SK-N-SH (cell line): ENCODE results near the gene ZNF317. TPM values are rescaled to one million over a fixed set of nuclear protein-coding genes. Genes with fewer than 3 reads are reported as not detected.

Experiments used
- CTCF ChIA-PET: fragments of 300-600, 350-600 bp; formaldehyde crosslinking; extraction: SDS; loops from one replicate; lab custom pipeline; 2021; lab: Yijun Ruan, JAX
- POLR2A ChIA-PET: fragments of 350-600 bp; sonication (Branson Sonifier 250); formaldehyde crosslinking; extraction: SDS; loops from one replicate; lab custom pipeline; 2020; ENCODE audit warnings: antibody characterized with exemption, inconsistent platforms; lab: Yijun Ruan, JAX
- DNase-seq: peaks from one replicate; pipeline ENCODE4 v3.0.0; 2012
- H2AFZ ChIP-seq: fragments of 200-600 bp; sonication (generic); 2 replicates; pipeline ENCODE4 v1.8.1; 2016; ENCODE audit warnings: antibody characterized with exemption, mild to moderate bottlenecking, low read depth
- H3F3A ChIP-seq: fragments of 200-600 bp; sonication (generic); replicated peaks from 2 replicates; pipeline ENCODE3; 2016; ENCODE audit warnings: antibody characterized with exemption, mild to moderate bottlenecking; ENCODE audit not compliant: insufficient read depth
- H3K27ac ChIP-seq, 2 experiments: fragments of 200-500 bp in 1 of 2; fragments of 200-600 bp in 1 of 2; sonication (Bioruptor generic) in 1 of 2; sonication (generic), shearing (Covaris generic) in 1 of 2; 2 replicates each; pipeline versions ENCODE4 v1.5.1 to v1.6.1; 2014 to 2016; ENCODE audit warnings: low read depth in 2 of 2, inconsistent platforms in 1 of 2, low read length in 1 of 2, mild to moderate bottlenecking in 1 of 2, mixed read lengths in 1 of 2
- H3K27me3 ChIP-seq: fragments of 200-600 bp; sonication (generic), shearing (Covaris generic); 2 replicates; pipeline ENCODE4 v1.6.1; 2016; ENCODE audit warnings: mixed run types; ENCODE audit not compliant: insufficient read depth
- H3K36me3 ChIP-seq, 2 experiments: fragments of 200-500 bp in 1 of 2; fragments of 200-600 bp in 1 of 2; sonication (Bioruptor generic) in 1 of 2; sonication (generic) in 1 of 2; replicated peaks in 1 of 2; 2 replicates each; pipeline versions ENCODE3 to v1.5.1; 2014 to 2016; ENCODE audit warnings: low read length in 1 of 2, mild to moderate bottlenecking in 1 of 2; ENCODE audit not compliant: insufficient read depth in 2 of 2, control insufficient read depth in 1 of 2
- H3K4me1 ChIP-seq, 2 experiments: fragments of 200-500 bp in 1 of 2; fragments of 200-600 bp in 1 of 2; sonication (Bioruptor generic) in 1 of 2; sonication (generic), shearing (Covaris generic) in 1 of 2; 2 replicates each; pipeline versions ENCODE4 v1.5.1 to v1.6.1; 2014 to 2016; ENCODE audit warnings: low read depth in 1 of 2, low read length in 1 of 2, mixed run types in 1 of 2; ENCODE audit not compliant: insufficient read depth in 2 of 2, control insufficient read depth in 1 of 2
- H3K4me2 ChIP-seq: fragments of 200-600 bp; sonication (generic), shearing (Covaris generic); 2 replicates; pipeline ENCODE4 v1.6.1; 2017; ENCODE audit warnings: mixed run types
- H3K4me3 ChIP-seq, 2 experiments: fragments of 200-500 bp in 1 of 2; fragments of 200-600 bp in 1 of 2; sonication (Bioruptor generic) in 1 of 2; sonication (generic), shearing (Covaris generic) in 1 of 2; 2 replicates each; pipeline versions ENCODE4 v1.5.1 to v1.8.1; 2014 to 2016; ENCODE audit warnings: low read depth in 2 of 2, inconsistent platforms in 1 of 2, low read length in 1 of 2, mild to moderate bottlenecking in 1 of 2, mixed read lengths in 1 of 2, moderate library complexity in 1 of 2
- H3K79me2 ChIP-seq: fragments of 200-600 bp; sonication (generic); 2 replicates; pipeline ENCODE4 v1.8.1; 2017; ENCODE audit warnings: mild to moderate bottlenecking; ENCODE audit not compliant: insufficient read depth
- H3K9ac ChIP-seq: fragments of 200-600 bp; sonication (generic); 2 replicates; pipeline ENCODE4 v1.6.1; 2017; ENCODE audit warnings: mixed run types
- H3K9me2 ChIP-seq: fragments of 200-600 bp; sonication (generic); 2 replicates; pipeline ENCODE4 v1.6.1; 2017; ENCODE audit warnings: mixed run types
- H3K9me3 ChIP-seq: fragments of 200-600 bp; sonication (generic); 2 replicates; pipeline ENCODE4 v1.6.1; 2017; ENCODE audit warnings: mixed run types, mild to moderate bottlenecking, moderate library complexity
- H4K20me1 ChIP-seq: fragments of 200-600 bp; sonication (generic); 2 replicates; pipeline ENCODE4 v1.6.1; 2017; ENCODE audit warnings: mild to moderate bottlenecking, mixed run types; ENCODE audit not compliant: insufficient read depth
- CHD2 ChIP-seq: fragments of 150-350 bp; IDR thresholded peaks from 2 replicates; pipeline ENCODE4 v1.6.1; 2018; ENCODE audit warnings: low read length; ENCODE audit not compliant: partially characterized antibody
- CTCF ChIP-seq: fragments of 200-600 bp; sonication (generic); IDR thresholded peaks from 2 replicates; pipeline ENCODE4 v1.6.1; 2017; ENCODE audit warnings: antibody characterized with exemption, mild to moderate bottlenecking, moderate library complexity
- FOXJ3 ChIP-seq: sonication (generic); formaldehyde crosslinking; IDR thresholded peaks from 2 replicates; pipeline ENCODE4 v1.5.1; 2020; ENCODE audit warnings: mild to moderate bottlenecking, missing genetic modification reagents
- FOXM1 ChIP-seq: IDR thresholded peaks from 2 replicates; pipeline ENCODE4 v1.4.0; 2012; ENCODE audit warnings: low read depth, mild to moderate bottlenecking
- GABPA ChIP-seq: IDR thresholded peaks from 2 replicates; pipeline ENCODE4 v1.4.0; 2012; ENCODE audit warnings: low read depth, mild to moderate bottlenecking
- GATA2 ChIP-seq: sonication (generic); formaldehyde crosslinking; IDR thresholded peaks from 2 replicates; pipeline ENCODE4 v1.5.0; 2020; ENCODE audit warnings: mild to moderate bottlenecking, missing genetic modification reagents
- IRF3 ChIP-seq: fragments of 150-350 bp; IDR thresholded peaks from 2 replicates; pipeline ENCODE4 v1.6.1; 2016; ENCODE audit warnings: mild to moderate bottlenecking, low read depth, low read length
- MAX ChIP-seq: IDR thresholded peaks from 2 replicates; pipeline ENCODE4 v1.4.0; 2012; ENCODE audit warnings: low read depth
- MEF2A ChIP-seq: IDR thresholded peaks from 2 replicates; pipeline ENCODE4 v1.4.0; 2012; ENCODE audit warnings: low read depth, borderline replicate concordance
- MXI1 ChIP-seq: IDR thresholded peaks from 2 replicates; pipeline ENCODE4 v1.6.1; 2012; ENCODE audit warnings: mild to moderate bottlenecking, low read depth, low read length, improper control_type of control experiment
- NFIC ChIP-seq: IDR thresholded peaks from 2 replicates; pipeline ENCODE4 v1.4.0; 2012; ENCODE audit warnings: borderline replicate concordance
- NRF1 ChIP-seq: IDR thresholded peaks from 2 replicates; pipeline ENCODE4 v1.6.1; 2012; ENCODE audit warnings: low read depth, mild to moderate bottlenecking, low read length
- PBX3 ChIP-seq: IDR thresholded peaks from 2 replicates; pipeline ENCODE4; 2012
- POLR2AphosphoS5 ChIP-seq: IDR thresholded peaks from 2 replicates; pipeline ENCODE4 v1.6.1; 2012; ENCODE audit warnings: low read depth, low read length
- RAD21 ChIP-seq: IDR thresholded peaks from 2 replicates; pipeline ENCODE4 v1.6.1; 2012; ENCODE audit warnings: mild to moderate bottlenecking, low read length
- RCOR1 ChIP-seq: fragments of 150-350 bp; IDR thresholded peaks from 2 replicates; pipeline ENCODE4 v1.6.1; 2017; ENCODE audit warnings: antibody characterized with exemption, low read length
- REST ChIP-seq: IDR thresholded peaks from 2 replicates; pipeline ENCODE4 v1.6.1; 2012; ENCODE audit warnings: mild to moderate bottlenecking, low read depth, low read length, moderate library complexity
- RFX5 ChIP-seq: IDR thresholded peaks from 2 replicates; pipeline ENCODE4 v1.6.1; 2012; ENCODE audit warnings: mild to moderate bottlenecking, improper control_type of control experiment, low read length
- RXRA ChIP-seq: IDR thresholded peaks from 2 replicates; pipeline ENCODE4 v1.4.0; 2012; ENCODE audit warnings: low read depth, mild to moderate bottlenecking, borderline replicate concordance
- SMC3 ChIP-seq: IDR thresholded peaks from 2 replicates; pipeline ENCODE4 v1.6.1; 2012; ENCODE audit warnings: low read depth, low read length, improper control_type of control experiment
- TAF1 ChIP-seq: IDR thresholded peaks from 2 replicates; pipeline ENCODE4 v1.6.1; 2012; ENCODE audit warnings: low read depth, mild to moderate bottlenecking, low read length, moderate library complexity, borderline replicate concordance
- TCF12 ChIP-seq: IDR thresholded peaks from 2 replicates; pipeline ENCODE4 v1.4.0; 2012
- TEAD4 ChIP-seq: IDR thresholded peaks from 2 replicates; pipeline ENCODE4 v1.4.0; 2012; ENCODE audit warnings: mild to moderate bottlenecking, borderline replicate concordance; ENCODE audit not compliant: insufficient read depth
- WGBS: methylation state at CpG from one replicate; pipeline ENCODE4 v1.1.6; 2017; ENCODE audit warnings: low lambda C conversion rate; 5-methylcytosine and 5-hydroxymethylcytosine counted together
- polyA plus RNA-seq, 3 experiments: library from polyadenylated mRNA; depleted of rRNA; stranded (reverse); fragments of >200 nt; gene quantifications; 2 replicates each; pipeline ENCODE4 v1.2.3, GENCODE V29; 2012

The ZNF317 gene
- polyA plus RNA-seq, 1 of the 3 experiments (the other 2 are of a cell fraction): 16.0 TPM

GRCh38 chr19:9116547-9116946, 23.6 kb upstream of the ZNF317 start:
- no peaks in the 10 kb centered on the region for H3K79me2 ChIP-seq
- H4K20me1 ChIP-seq: no peaks in the 10 kb centered on the region
- WGBS: 7% methylated on average over 5 of the region's 5 CpGs
- H3K4me3 ChIP-seq: no peak overlapping the region
- no peaks in the 10 kb centered on the region for H3K36me3 ChIP-seq
- H3K27ac ChIP-seq: no peak overlapping the region
- TF ChIP-seq MXI1 (no peak), RCOR1 (no peak), RAD21 (no peak), CHD2 (no peak), FOXM1 (no peak), GABPA (no peak), PBX3 (no peak), NFIC (no peak), TCF12 (no peak)
- TF ChIP-seq, all 33 proteins: peak for 0
- ChIA-PET CTCF (no interaction called here), POLR2A (no interaction called here)
- Histone ChIP-seq H3K4me2 (no peak overlapping the region), H3K27me3 (peaks cover 14% of the 10 kb centered on the region; the same call in 1 of the 2 replicates), H3K4me1 (no peaks in the 10 kb centered on the region), H3K9me3 (no peaks in the 10 kb centered on the region), H3K9me2 (no peaks in the 10 kb centered on the region), H3F3A (no peaks in the 10 kb centered on the region), H3K9ac (no peak overlapping the region), H2AFZ (no peak overlapping the region)
- DNase-seq: no peak

GRCh38 chr19:9126900-9127405, 13.2 kb upstream of the ZNF317 start, which contains the start of gene OR7G3:
Gene OR7G3, minus strand, starts transcription at chr19:9126950. Its CDS starts 0 bp downstream, at chr19:9126950.
- peaks cover 22% of the 10 kb centered on the region; the same call in 1 of the 2 replicates for H3K27me3 ChIP-seq
- ChIA-PET CTCF (no interaction called here), POLR2A (no interaction called here)
- H3F3A ChIP-seq: no peaks in the 10 kb centered on the region
- no peaks in the 10 kb centered on the region for H3K4me1 ChIP-seq
- no peaks in the 10 kb centered on the region for H4K20me1 ChIP-seq
- H3K9me3 ChIP-seq: no peaks in the 10 kb centered on the region
- H3K4me2 ChIP-seq: no peak within 1 kb of the TSS
- 0 out of 2 replicates have a peak, but pooled peaks cover 3% of the 10 kb centered on the region for H3K9me2 ChIP-seq
- H2AFZ ChIP-seq: no peak within 1 kb of the TSS
- 5% methylated on average over 1 of the region's 1 CpG for WGBS
- no peak for DNase-seq
- no peak within 1 kb of the TSS for H3K9ac ChIP-seq
- no peak within 1 kb of the TSS for H3K27ac ChIP-seq
- no peaks in the 10 kb centered on the region for H3K79me2 ChIP-seq
- H3K4me3 ChIP-seq: no peak within 1 kb of the TSS
- no peaks in the 10 kb centered on the region for H3K36me3 ChIP-seq
- no peak for TF ChIP-seq FOXJ3 (CRISPR knock-in tag)
- no peak for TF ChIP-seq MEF2A
- no peak for TF ChIP-seq GABPA
- no peak for TF ChIP-seq MAX
- no peak for TF ChIP-seq NRF1
- TF ChIP-seq SMC3: no peak
- TF ChIP-seq REST: no peak
- no peak for TF ChIP-seq IRF3
- TF ChIP-seq CTCF: no peak
- TF ChIP-seq GATA2 (CRISPR knock-in tag): no peak
- TF ChIP-seq TAF1: no peak
- TF ChIP-seq FOXM1: no peak
- TF ChIP-seq RXRA: no peak
- no peak for TF ChIP-seq RFX5
- TF ChIP-seq TEAD4: no peak
- no peak for TF ChIP-seq POLR2AphosphoS5
